ENCODE measurements around the gene RHOT2. TPM values are rescaled to one million over a fixed set of nuclear protein-coding genes. Genes with fewer than 3 reads are reported as not detected.

RHOT2 gene
- total RNA-seq, 4 donors from 2014 or later: 50.2 to 64.0 (median 55.0) TPM

- no CpG with 5 or more reads among the region's 21 CpGs for WGBS, 2 donors (ENCODE audit: low coverage in 1 of 2)
- H3K36me3 ChIP-seq: peaks cover 0 to 26% of the 10 kb centered on the region in 2 donors
- no peak for ATAC-seq
- H3K27me3 ChIP-seq: peaks cover 8% of the 10 kb centered on the region
- TF ChIP-seq POLR2AphosphoS5 (IDR thresholded peaks at IDR 0.05) (no peak), POLR2A (IDR thresholded peaks at IDR 0.05) (no peak), EP300 (IDR thresholded peaks at IDR 0.05) (no peak)
- TF ChIP-seq, protein P1, sequence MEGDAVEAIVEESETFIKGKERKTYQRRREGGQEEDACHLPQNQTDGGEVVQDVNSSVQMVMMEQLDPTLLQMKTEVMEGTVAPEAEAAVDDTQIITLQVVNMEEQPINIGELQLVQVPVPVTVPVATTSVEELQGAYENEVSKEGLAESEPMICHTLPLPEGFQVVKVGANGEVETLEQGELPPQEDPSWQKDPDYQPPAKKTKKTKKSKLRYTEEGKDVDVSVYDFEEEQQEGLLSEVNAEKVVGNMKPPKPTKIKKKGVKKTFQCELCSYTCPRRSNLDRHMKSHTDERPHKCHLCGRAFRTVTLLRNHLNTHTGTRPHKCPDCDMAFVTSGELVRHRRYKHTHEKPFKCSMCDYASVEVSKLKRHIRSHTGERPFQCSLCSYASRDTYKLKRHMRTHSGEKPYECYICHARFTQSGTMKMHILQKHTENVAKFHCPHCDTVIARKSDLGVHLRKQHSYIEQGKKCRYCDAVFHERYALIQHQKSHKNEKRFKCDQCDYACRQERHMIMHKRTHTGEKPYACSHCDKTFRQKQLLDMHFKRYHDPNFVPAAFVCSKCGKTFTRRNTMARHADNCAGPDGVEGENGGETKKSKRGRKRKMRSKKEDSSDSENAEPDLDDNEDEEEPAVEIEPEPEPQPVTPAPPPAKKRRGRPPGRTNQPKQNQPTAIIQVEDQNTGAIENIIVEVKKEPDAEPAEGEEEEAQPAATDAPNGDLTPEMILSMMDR (IDR thresholded peaks at IDR 0.05): no peak
- H3K27ac ChIP-seq: no peak overlapping the region
- H3K9me3 ChIP-seq: no peaks in the 10 kb centered on the region
- H3K4me3 ChIP-seq: no peak overlapping the region
- H3K4me1 ChIP-seq: peaks cover 0 to 47% (median 29%) of the 10 kb centered on the region in 3 donors
These were observed 8.6 kb downstream of the RHOT2 start for GRCh38 chr16:676565-676902.

- H3K27me3 ChIP-seq: peaks cover 8% of the 10 kb centered on the region
- H3K4me3 ChIP-seq: no peak overlapping the region
- H3K36me3 ChIP-seq: peaks cover 0 to 26% of the 10 kb centered on the region in 2 donors
- no peak overlapping the region for H3K27ac ChIP-seq
- H3K9me3 ChIP-seq: no peaks in the 10 kb centered on the region
- no CpG with 5 or more reads among the region's 23 CpGs for WGBS, 2 donors (ENCODE audit: low coverage in 1 of 2)
- TF ChIP-seq POLR2A (IDR thresholded peaks at IDR 0.05): no peak
- no peak for TF ChIP-seq EP300 (IDR thresholded peaks at IDR 0.05)
- TF ChIP-seq POLR2AphosphoS5 (IDR thresholded peaks at IDR 0.05): no peak
- no peak for ATAC-seq
- H3K4me1 ChIP-seq: peaks cover 0 to 51% (median 32%) of the 10 kb centered on the region in 3 donors
These were observed 9.0 kb downstream of the RHOT2 start for GRCh38 chr16:676913-677312.

DNA sequence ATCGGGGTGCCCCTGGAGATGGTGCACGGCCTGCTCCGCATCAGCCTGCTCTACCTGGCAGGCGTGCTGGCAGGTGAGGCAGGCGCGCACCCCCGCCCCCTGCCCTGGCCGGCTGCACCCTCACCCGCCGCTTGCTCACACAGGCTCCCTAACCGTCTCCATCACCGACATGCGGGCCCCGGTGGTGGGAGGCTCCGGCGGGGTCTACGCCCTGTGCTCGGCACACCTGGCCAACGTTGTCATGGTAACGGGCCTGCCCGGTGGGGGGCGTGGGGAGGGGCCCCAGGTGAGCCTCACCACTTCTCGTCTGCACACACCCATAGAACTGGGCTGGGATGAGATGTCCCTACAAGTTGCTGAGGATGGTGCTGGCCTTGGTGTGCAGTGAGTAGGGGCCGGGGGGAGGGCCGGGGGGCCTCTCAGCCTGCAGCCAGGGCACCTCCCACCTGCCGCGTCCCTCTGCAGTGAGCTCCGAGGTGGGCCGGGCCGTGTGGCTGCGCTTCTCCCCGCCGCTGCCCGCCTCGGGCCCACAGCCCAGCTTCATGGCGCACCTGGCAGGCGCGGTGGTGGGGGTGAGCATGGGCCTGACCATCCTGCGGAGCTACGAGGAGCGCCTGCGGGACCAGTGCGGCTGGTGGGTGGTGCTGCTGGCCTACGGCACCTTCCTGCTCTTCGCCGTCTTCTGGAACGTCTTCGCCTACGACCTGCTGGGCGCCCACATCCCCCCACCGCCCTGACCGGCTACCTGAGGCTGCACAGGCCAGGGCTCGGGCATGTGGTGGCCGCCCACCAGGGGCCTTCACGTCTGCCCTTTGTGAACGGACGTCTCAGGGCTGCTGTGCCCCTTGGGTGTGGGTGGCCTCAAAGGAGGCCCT, 9.6 kb downstream of the RHOT2 start:
- no CpG with 5 or more reads among the region's 57 CpGs for WGBS, 2 donors (ENCODE audit: low coverage in 1 of 2)
- TF ChIP-seq EP300 (IDR thresholded peaks at IDR 0.05) (no peak), POLR2AphosphoS5 (IDR thresholded peaks at IDR 0.05) (no peak), POLR2A (IDR thresholded peaks at IDR 0.05) (no peak)
- TF ChIP-seq, protein P1 (IDR thresholded peaks at IDR 0.05): no peak
- Histone ChIP-seq H3K27ac (no peak overlapping the region), H3K4me1 (peaks cover 0 to 58% (median 39%) of the 10 kb centered on the region in 3 donors), H3K27me3 (peaks cover 8% of the 10 kb centered on the region), H3K9me3 (no peaks in the 10 kb centered on the region), H3K4me3 (no peak overlapping the region), H3K36me3 (peaks cover 0 to 26% of the 10 kb centered on the region in 2 donors)
- no peak for ATAC-seq

- Histone ChIP-seq H3K9me3 (no peaks in the 10 kb centered on the region), H3K27ac (peak overlapping the region in 2 of 4 donors; percentile 96 to 100), H3K36me3 (peaks cover 0 to 26% of the 10 kb centered on the region in 2 donors), H3K4me1 (peaks cover 0 to 65% (median 47%) of the 10 kb centered on the region in 3 donors), H3K4me3 (no peak overlapping the region), H3K27me3 (peaks cover 8% of the 10 kb centered on the region)
- WGBS, 2 donors (ENCODE audit: low coverage in 1 of 2): 60% methylated on average over 1 of the region's 21 CpGs; no CpG with 5 or more reads in 1 of the 2 donors
- ATAC-seq: no peak
- TF ChIP-seq EP300 (IDR thresholded peaks at IDR 0.05): no peak
- no peak for TF ChIP-seq POLR2A (IDR thresholded peaks at IDR 0.05)
- TF ChIP-seq, protein P1 (IDR thresholded peaks at IDR 0.05): no peak
- TF ChIP-seq POLR2AphosphoS5 (IDR thresholded peaks at IDR 0.05): no peak
These were observed 10.4 kb downstream of the RHOT2 start for GRCh38 chr16:678209-678857.
